BLaER1 (cell line): ENCODE measurements around the gene CDC42EP3.

Experiments used
- H3K27ac ChIP-seq: shearing (Covaris generic); formaldehyde crosslinking; 2 replicates; pipeline ENCODE4 v1.8.1; 2022
- H3K27me3 ChIP-seq: shearing (Covaris generic); formaldehyde crosslinking; 2 replicates; pipeline ENCODE4 v1.8.1; 2022
- H3K36me3 ChIP-seq: shearing (Covaris generic); formaldehyde crosslinking; 2 replicates; pipeline ENCODE4 v1.8.1; 2022
- H3K4me1 ChIP-seq: shearing (Covaris generic); formaldehyde crosslinking; 2 replicates; pipeline ENCODE4 v1.8.1; 2022
- H3K4me2 ChIP-seq: shearing (Covaris generic); formaldehyde crosslinking; 2 replicates; pipeline ENCODE4 v1.8.1; 2022
- H3K4me3 ChIP-seq: shearing (Covaris generic); formaldehyde crosslinking; 2 replicates; pipeline ENCODE4 v1.8.1; 2022
- H3K9ac ChIP-seq: shearing (Covaris generic); formaldehyde crosslinking; 2 replicates; pipeline ENCODE4 v1.8.1; 2022
- H3K9me3 ChIP-seq: shearing (Covaris generic); formaldehyde crosslinking; 2 replicates; pipeline ENCODE4 v1.8.1; 2022
- H4K20me1 ChIP-seq: shearing (Covaris generic); formaldehyde crosslinking; 2 replicates; pipeline ENCODE4 v1.8.1; 2022
- Cebpa-rat ChIP-seq: shearing (Covaris generic); IDR thresholded peaks from 2 replicates; pipeline ENCODE4 v1.8.1; 2022

CDC42EP3 gene

GRCh38 chr2:37633234-37633633 lies 38.2 kb downstream of the CDC42EP3 start:
- no peaks in the 10 kb centered on the region for H4K20me1 ChIP-seq
- no peak for TF ChIP-seq Cebpa-rat
- no peaks in the 10 kb centered on the region for H3K4me1 ChIP-seq
- H3K9ac ChIP-seq: no peak overlapping the region
- H3K36me3 ChIP-seq: no peaks in the 10 kb centered on the region
- no peak overlapping the region for H3K27ac ChIP-seq
- H3K4me3 ChIP-seq: no peak overlapping the region
- no peaks in the 10 kb centered on the region for H3K27me3 ChIP-seq
- H3K9me3 ChIP-seq: no peaks in the 10 kb centered on the region
- H3K4me2 ChIP-seq: no peak overlapping the region

GRCh38 chr2:37632310-37632709 lies 39.1 kb downstream of the CDC42EP3 start:
- no peak for TF ChIP-seq Cebpa-rat
- H3K36me3 ChIP-seq: no peaks in the 10 kb centered on the region
- no peaks in the 10 kb centered on the region for H3K4me1 ChIP-seq
- no peak overlapping the region for H3K27ac ChIP-seq
- no peaks in the 10 kb centered on the region for H3K27me3 ChIP-seq
- no peaks in the 10 kb centered on the region for H3K9me3 ChIP-seq
- H3K9ac ChIP-seq: no peak overlapping the region
- no peaks in the 10 kb centered on the region for H4K20me1 ChIP-seq
- H3K4me3 ChIP-seq: no peak overlapping the region
- H3K4me2 ChIP-seq: no peak overlapping the region

GRCh38 chr2:37631698-37632097 lies 39.7 kb downstream of the CDC42EP3 start:
- Histone ChIP-seq H3K9me3 (no peaks in the 10 kb centered on the region), H3K4me3 (no peak overlapping the region), H4K20me1 (no peaks in the 10 kb centered on the region), H3K4me2 (no peak overlapping the region), H3K27ac (no peak overlapping the region), H3K36me3 (no peaks in the 10 kb centered on the region), H3K9ac (no peak overlapping the region), H3K4me1 (no peaks in the 10 kb centered on the region), H3K27me3 (no peaks in the 10 kb centered on the region)
- TF ChIP-seq Cebpa-rat: no peak

- no peak for TF ChIP-seq Cebpa-rat
- Histone ChIP-seq H4K20me1 (no peaks in the 10 kb centered on the region), H3K4me3 (no peak overlapping the region), H3K27me3 (no peaks in the 10 kb centered on the region), H3K4me1 (peaks cover 3% of the 10 kb centered on the region), H3K36me3 (no peaks in the 10 kb centered on the region), H3K27ac (no peak overlapping the region), H3K9ac (no peak overlapping the region), H3K4me2 (no peak overlapping the region), H3K9me3 (no peaks in the 10 kb centered on the region)
Measured at GRCh38 chr2:37631292-37631691, 40.1 kb downstream of the CDC42EP3 start.

GRCh38 chr2:37630776-37631175 lies 40.7 kb downstream of the CDC42EP3 start:
- no peak for TF ChIP-seq Cebpa-rat
- H3K36me3 ChIP-seq: no peaks in the 10 kb centered on the region
- H3K4me3 ChIP-seq: no peak overlapping the region
- no peaks in the 10 kb centered on the region for H4K20me1 ChIP-seq
- peaks cover 8% of the 10 kb centered on the region for H3K4me1 ChIP-seq
- H3K9me3 ChIP-seq: no peaks in the 10 kb centered on the region
- no peak overlapping the region for H3K4me2 ChIP-seq
- no peak overlapping the region for H3K27ac ChIP-seq
- H3K27me3 ChIP-seq: no peaks in the 10 kb centered on the region
- H3K9ac ChIP-seq: no peak overlapping the region

GRCh38 chr2:37630301-37630700 lies 41.1 kb downstream of the CDC42EP3 start:
- Histone ChIP-seq H3K9me3 (no peaks in the 10 kb centered on the region), H3K27ac (no peak overlapping the region), H3K4me3 (no peak overlapping the region), H4K20me1 (no peaks in the 10 kb centered on the region), H3K36me3 (no peaks in the 10 kb centered on the region), H3K27me3 (no peaks in the 10 kb centered on the region), H3K9ac (no peak overlapping the region), H3K4me1 (peaks cover 10% of the 10 kb centered on the region), H3K4me2 (no peak overlapping the region)
- no peak for TF ChIP-seq Cebpa-rat

- Histone ChIP-seq H3K27ac (no peak overlapping the region), H3K4me2 (no peak overlapping the region), H3K9ac (no peak overlapping the region), H3K36me3 (no peaks in the 10 kb centered on the region), H3K4me3 (no peak overlapping the region), H3K27me3 (no peaks in the 10 kb centered on the region), H4K20me1 (no peaks in the 10 kb centered on the region), H3K4me1 (peaks cover 10% of the 10 kb centered on the region), H3K9me3 (no peaks in the 10 kb centered on the region)
- no peak for TF ChIP-seq Cebpa-rat
Measured at GRCh38 chr2:37629529-37629928, 41.9 kb downstream of the CDC42EP3 start.

GRCh38 chr2:37627710-37628109 lies 43.7 kb downstream of the CDC42EP3 start:
- H3K27ac ChIP-seq: no peak overlapping the region
- no peaks in the 10 kb centered on the region for H3K27me3 ChIP-seq
- H3K4me2 ChIP-seq: no peak overlapping the region
- no peak overlapping the region for H3K4me3 ChIP-seq
- no peaks in the 10 kb centered on the region for H4K20me1 ChIP-seq
- TF ChIP-seq Cebpa-rat: no peak
- H3K4me1 ChIP-seq: peaks cover 10% of the 10 kb centered on the region
- H3K9me3 ChIP-seq: no peaks in the 10 kb centered on the region
- no peak overlapping the region for H3K9ac ChIP-seq
- no peaks in the 10 kb centered on the region for H3K36me3 ChIP-seq

- Histone ChIP-seq H3K9me3 (no peaks in the 10 kb centered on the region), H3K4me2 (peak overlapping the region; percentile 29), H3K36me3 (no peaks in the 10 kb centered on the region), H3K4me1 (peaks cover 10% of the 10 kb centered on the region), H3K4me3 (no peak overlapping the region), H3K27ac (no peak overlapping the region), H3K9ac (no peak overlapping the region), H4K20me1 (no peaks in the 10 kb centered on the region), H3K27me3 (no peaks in the 10 kb centered on the region)
- TF ChIP-seq Cebpa-rat: no peak
Measured at GRCh38 chr2:37625796-37626571, 45.5 kb downstream of the CDC42EP3 start.

GRCh38 chr2:37625156-37625555 lies 46.3 kb downstream of the CDC42EP3 start:
- Histone ChIP-seq H3K36me3 (no peaks in the 10 kb centered on the region), H3K27me3 (no peaks in the 10 kb centered on the region), H3K4me3 (no peak overlapping the region), H3K9ac (no peak overlapping the region), H3K9me3 (no peaks in the 10 kb centered on the region), H3K4me2 (no peak overlapping the region), H4K20me1 (no peaks in the 10 kb centered on the region), H3K27ac (no peak overlapping the region), H3K4me1 (peaks cover 10% of the 10 kb centered on the region)
- TF ChIP-seq Cebpa-rat: no peak
